D341Med (cell line): ENCODE data around the gene PNPLA4.

Experiments
- DNase-seq: peaks from one replicate; pipeline ENCODE4 v3.0.0; 2012; ENCODE audit warnings: low spot score

PNPLA4 gene

GRCh38 chrX:7872042-7872441 is 55.2 kb downstream of the PNPLA4 start:
- no peak for DNase-seq

DNA sequence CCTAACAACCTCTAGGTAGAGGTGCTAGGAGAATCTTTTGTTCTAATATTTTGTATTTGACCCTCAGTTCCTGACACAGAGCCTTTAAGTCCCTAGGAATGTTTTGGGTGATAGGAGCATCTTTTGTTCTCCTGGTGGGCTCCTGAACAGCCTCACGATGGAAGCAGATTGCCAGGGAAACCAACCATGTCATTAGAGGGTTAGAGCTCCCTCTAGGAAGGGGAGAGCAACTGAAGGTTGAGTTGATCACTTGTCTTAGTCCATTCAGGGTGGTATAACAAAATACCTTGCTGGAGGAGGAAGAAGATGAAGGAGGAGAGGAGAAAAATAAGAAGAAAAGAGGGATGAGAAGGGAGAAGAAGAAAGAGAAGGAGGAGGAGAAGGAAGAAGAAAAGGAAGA is 75.0 kb downstream of the PNPLA4 start:
- no peak for DNase-seq
